Gastrocnemius medialis (tissue), 4 donors: Measurements from ENCODE around the gene HPCAL1.

ENCODE experiments used
- POLR2A ChIP-seq, 2 donors: fragments of 450-650 bp; IDR thresholded peaks; one replicate each; pipeline ENCODE4 v1.6.1; 2017; ENCODE audit warnings: antibody characterized with exemption in 2 of 2, mild to moderate bottlenecking in 2 of 2, moderate library complexity in 2 of 2
- TF ChIP-seq, protein P1 (sequence below), 5 experiments: fragments of 450-650 bp in 3 of 5; fragments of 200-600 bp in 2 of 5; sonication (generic) in 2 of 5; IDR thresholded peaks in 4 of 5; conservative IDR thresholded peaks in 1 of 5; 1 replicate in 4 of 5; 2 replicates in 1 of 5; pipeline ENCODE4 v1.5.1; 2016 to 2019; ENCODE audit warnings: antibody characterized with exemption in 5 of 5, mild to moderate bottlenecking in 3 of 5, moderate library complexity in 3 of 5

DNA sequence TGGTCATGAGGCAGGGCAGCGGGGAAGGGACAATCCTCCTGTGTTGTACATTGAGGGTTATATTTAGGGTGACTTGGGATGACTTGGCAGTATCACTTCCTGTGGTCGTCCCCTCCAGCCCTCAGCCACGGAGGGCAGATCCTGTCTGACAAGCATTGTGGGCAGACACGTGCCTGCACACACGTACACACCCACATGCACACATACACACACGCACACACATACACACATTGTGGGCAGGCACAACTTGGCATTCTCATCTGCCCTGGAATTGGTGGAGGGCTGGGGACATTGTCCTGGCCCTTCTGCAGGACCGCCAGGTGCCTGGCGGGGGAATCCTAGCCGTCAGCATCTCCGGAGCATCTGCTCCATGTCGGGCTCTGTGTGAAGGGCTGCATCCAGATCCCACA is 97.9 kb downstream of the HPCAL1 start:
- TF ChIP-seq, protein P1, sequence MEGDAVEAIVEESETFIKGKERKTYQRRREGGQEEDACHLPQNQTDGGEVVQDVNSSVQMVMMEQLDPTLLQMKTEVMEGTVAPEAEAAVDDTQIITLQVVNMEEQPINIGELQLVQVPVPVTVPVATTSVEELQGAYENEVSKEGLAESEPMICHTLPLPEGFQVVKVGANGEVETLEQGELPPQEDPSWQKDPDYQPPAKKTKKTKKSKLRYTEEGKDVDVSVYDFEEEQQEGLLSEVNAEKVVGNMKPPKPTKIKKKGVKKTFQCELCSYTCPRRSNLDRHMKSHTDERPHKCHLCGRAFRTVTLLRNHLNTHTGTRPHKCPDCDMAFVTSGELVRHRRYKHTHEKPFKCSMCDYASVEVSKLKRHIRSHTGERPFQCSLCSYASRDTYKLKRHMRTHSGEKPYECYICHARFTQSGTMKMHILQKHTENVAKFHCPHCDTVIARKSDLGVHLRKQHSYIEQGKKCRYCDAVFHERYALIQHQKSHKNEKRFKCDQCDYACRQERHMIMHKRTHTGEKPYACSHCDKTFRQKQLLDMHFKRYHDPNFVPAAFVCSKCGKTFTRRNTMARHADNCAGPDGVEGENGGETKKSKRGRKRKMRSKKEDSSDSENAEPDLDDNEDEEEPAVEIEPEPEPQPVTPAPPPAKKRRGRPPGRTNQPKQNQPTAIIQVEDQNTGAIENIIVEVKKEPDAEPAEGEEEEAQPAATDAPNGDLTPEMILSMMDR (IDR thresholded peaks at IDR 0.05 in 4 of 5, conservative IDR thresholded peaks at IDR 0.05 in 1 of 5): no peak
- no peak for TF ChIP-seq POLR2A (IDR thresholded peaks at IDR 0.05)
